T-helper 1 cell treated with Interleukin-12 subunit alpha and Interleukin-12 subunit beta and Interleukin-4 antibody, amounts not matched to agents 30 μg/mL and 1 μg/mL, for 36 hours (primary cell): Measurements from ENCODE around the gene ROBO3.

Experiments used
- H3K27ac Mint-ChIP-seq: one replicate; pipeline ENCODE4 v1.8.0; 2021; ENCODE audit warnings: mild to moderate bottlenecking, mixed read lengths
- H3K27me3 Mint-ChIP-seq: one replicate; pipeline ENCODE4 v1.8.0; 2021; ENCODE audit warnings: low read depth, mixed read lengths
- H3K36me3 Mint-ChIP-seq: one replicate; pipeline ENCODE4 v1.8.0; 2021; ENCODE audit warnings: low read depth, mixed read lengths
- H3K4me1 Mint-ChIP-seq: one replicate; pipeline ENCODE4 v1.8.0; 2021; ENCODE audit warnings: low read depth, mixed read lengths
- H3K4me3 Mint-ChIP-seq: one replicate; pipeline ENCODE4 v1.8.0; 2021; ENCODE audit warnings: mild to moderate bottlenecking, moderate library complexity, mixed read lengths
- H3K9me3 Mint-ChIP-seq: one replicate; pipeline ENCODE4 v1.8.0; 2021; ENCODE audit warnings: mixed read lengths

The ROBO3 gene

DNA sequence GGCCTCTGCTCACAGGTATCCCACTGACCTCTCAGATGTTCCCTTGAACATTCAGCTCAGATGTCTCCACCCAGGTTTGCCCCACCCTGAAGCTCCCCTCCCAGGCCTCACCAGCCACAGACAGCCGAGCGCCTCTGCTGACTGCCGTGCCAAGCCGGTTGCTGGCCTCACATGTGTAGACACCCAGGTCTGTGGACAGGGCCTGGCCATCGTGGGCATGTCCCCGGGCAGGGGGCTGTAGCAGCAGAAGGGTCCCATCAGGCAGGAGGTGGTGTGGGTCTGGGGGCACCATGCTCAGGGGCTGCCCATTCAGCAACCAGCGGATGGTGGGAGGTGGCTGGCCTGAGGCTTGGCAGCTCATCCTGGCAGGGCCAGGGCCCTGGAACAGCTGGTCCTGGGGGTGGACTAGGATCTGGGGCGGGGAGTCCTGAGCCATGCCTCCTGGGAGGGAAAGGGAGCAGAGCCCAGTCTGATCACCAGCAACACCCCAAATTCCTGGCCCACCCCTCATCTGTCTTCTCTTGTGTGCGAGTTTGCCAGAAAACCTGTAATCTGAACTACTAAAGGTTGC, 31.7 kb downstream of the ROBO3 start:
- no peaks in the 10 kb centered on the region for H3K36me3 Mint-ChIP-seq
- H3K27me3 Mint-ChIP-seq, result peaks cover 21% of the 10 kb centered on the region
- no peak overlapping the region for H3K27ac Mint-ChIP-seq
- peaks cover 5% of the 10 kb centered on the region for H3K4me1 Mint-ChIP-seq
- no peak overlapping the region for H3K4me3 Mint-ChIP-seq
- no peaks in the 10 kb centered on the region for H3K9me3 Mint-ChIP-seq

- no peak within 1 kb of the TSS for H3K4me3 Mint-ChIP-seq
Observed at GRCh38 chr11:124897674-124898262, 32.5 kb downstream of the ROBO3 start, which contains the start of gene ROBO4. Gene ROBO4, minus strand, starts transcription at chr11:124897865. Its CDS starts 70 bp downstream, at chr11:124897795.

DNA sequence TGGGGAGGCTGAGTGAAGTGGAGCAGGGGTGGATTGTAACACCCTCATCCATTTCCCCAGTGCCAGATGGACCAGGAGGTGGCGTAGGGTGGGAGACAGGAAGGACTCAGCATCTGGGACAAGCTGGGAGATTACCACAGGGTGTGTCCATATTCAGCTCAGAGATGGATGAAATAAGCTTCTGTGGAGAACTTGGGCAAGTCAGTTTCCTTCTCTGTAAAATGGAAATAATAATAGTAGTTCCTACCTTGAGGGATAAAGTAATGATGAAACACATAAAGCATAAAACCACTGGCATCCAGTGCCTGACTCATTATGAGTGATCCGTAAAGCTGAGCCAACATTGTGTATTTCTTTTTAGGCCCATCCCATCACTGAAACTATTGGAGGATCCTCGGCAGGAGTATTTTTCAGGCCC, 33.0 kb downstream of the ROBO3 start:
- H3K27me3 Mint-ChIP-seq, result peaks cover 26% of the 10 kb centered on the region
- H3K27ac Mint-ChIP-seq, result no peak overlapping the region
- H3K9me3 Mint-ChIP-seq, result no peaks in the 10 kb centered on the region
- peaks cover 5% of the 10 kb centered on the region for H3K4me1 Mint-ChIP-seq
- H3K36me3 Mint-ChIP-seq, result no peaks in the 10 kb centered on the region
- no peak overlapping the region for H3K4me3 Mint-ChIP-seq

More at GRCh38 chr11:124897674-124898262, 32.5 kb downstream of the ROBO3 start, which contains the start of gene ROBO4:
- Mint-ChIP-seq H3K27ac (no peak within 1 kb of the TSS), H3K36me3 (no peaks in the 10 kb centered on the region), H3K9me3 (no peaks in the 10 kb centered on the region), H3K4me1 (peaks cover 5% of the 10 kb centered on the region), H3K27me3 (peaks cover 26% of the 10 kb centered on the region)

DNA sequence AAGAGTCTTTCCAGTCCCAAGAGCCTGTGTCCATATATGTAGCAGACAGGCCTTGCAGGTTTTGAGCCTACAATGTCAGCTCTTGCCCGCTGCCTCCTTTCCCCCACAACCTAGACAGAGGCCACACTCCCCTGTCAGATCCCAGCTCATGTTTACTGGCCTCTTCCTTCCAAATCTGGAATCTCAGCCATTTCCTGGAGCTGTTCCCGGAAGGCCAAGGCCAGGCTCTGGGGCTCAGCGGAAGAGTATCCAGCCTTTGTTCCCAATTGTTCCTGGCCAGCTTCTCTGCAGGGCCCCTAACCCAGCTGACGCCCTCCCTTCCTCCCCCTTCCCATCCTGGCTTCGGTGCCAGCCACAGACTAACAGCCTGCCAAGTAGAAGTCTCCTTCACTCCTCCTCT, 33.5 kb downstream of the ROBO3 start:
- H3K36me3 Mint-ChIP-seq, result no peaks in the 10 kb centered on the region
- peaks cover 5% of the 10 kb centered on the region for H3K4me1 Mint-ChIP-seq
- no peak overlapping the region for H3K27ac Mint-ChIP-seq
- H3K27me3 Mint-ChIP-seq, result peaks cover 26% of the 10 kb centered on the region
- H3K9me3 Mint-ChIP-seq, result no peaks in the 10 kb centered on the region
- H3K4me3 Mint-ChIP-seq, result no peak overlapping the region

GRCh38 chr11:124899383-124900145, 34.3 kb downstream of the ROBO3 start:
- Mint-ChIP-seq H3K36me3 (no peaks in the 10 kb centered on the region), H3K4me3 (no peak overlapping the region), H3K9me3 (no peaks in the 10 kb centered on the region), H3K4me1 (peaks cover 5% of the 10 kb centered on the region), H3K27ac (no peak overlapping the region), H3K27me3 (peaks cover 27% of the 10 kb centered on the region)

GRCh38 chr11:124900464-124900863, 35.2 kb downstream of the ROBO3 start:
- no peaks in the 10 kb centered on the region for H3K36me3 Mint-ChIP-seq
- H3K4me3 Mint-ChIP-seq, result no peak overlapping the region
- H3K27me3 Mint-ChIP-seq, result peaks cover 33% of the 10 kb centered on the region
- peaks cover 5% of the 10 kb centered on the region for H3K4me1 Mint-ChIP-seq
- no peak overlapping the region for H3K27ac Mint-ChIP-seq
- H3K9me3 Mint-ChIP-seq, result no peaks in the 10 kb centered on the region

DNA sequence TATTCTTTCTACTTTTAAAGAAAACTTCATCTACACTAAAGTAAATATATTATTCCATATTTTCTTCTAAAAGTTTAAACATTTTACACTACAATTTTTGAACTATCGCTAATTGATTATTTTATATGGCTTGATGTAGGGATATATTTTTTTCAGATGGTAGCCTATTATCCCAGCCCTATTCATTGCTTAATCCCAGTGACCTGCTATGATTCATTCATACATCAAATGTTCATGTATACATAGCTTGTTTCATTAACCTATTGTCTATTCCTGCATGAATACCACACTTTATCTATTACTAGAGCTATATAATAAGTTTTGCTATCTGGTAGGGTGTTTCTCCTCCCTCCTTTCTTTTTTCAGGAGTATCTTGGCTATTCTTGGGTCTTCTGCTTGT, 37.4 kb downstream of the ROBO3 start:
- Mint-ChIP-seq H3K9me3 (no peaks in the 10 kb centered on the region), H3K36me3 (no peaks in the 10 kb centered on the region), H3K27me3 (peaks cover 41% of the 10 kb centered on the region), H3K27ac (no peak overlapping the region), H3K4me3 (no peak overlapping the region), H3K4me1 (peaks cover 2% of the 10 kb centered on the region)

DNA sequence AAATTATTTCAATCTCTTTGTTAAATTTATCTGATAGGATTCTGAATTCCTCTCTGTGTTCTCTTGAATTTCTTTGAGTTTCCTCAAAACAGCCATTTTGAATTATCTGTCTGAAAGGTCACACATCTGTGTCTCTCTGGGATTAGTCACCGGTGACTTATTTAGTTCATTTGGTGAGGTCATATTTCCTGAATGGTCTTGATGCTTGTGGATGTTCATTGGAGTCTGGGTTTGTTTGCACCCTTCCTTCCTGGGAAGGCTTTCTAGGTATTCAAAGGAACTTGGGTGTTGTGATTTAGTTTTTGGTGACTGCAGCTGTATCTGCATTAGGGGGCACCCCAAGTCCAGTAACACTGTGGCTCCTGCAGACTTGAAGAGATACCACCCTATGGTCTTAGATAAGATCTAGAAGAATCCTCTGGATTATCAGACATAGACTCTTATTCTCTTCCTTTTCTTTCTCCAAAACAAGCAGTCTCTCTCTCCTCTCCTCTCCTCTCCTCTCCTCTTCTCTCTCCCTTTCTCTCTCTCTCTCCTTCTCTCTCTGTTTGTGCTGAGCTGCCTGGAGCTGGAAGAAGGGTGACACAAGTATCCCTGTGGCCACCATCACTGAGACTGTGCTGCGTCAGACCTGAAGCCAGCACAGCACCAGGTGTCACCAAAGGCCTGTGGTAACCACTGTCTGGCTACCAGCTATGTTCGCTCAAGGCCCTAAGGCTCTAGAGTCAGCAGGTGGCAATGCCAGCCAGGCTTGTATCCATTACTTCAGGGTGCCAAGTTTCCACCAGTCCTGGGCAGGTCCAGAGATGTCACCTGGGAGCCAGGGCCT, 50.5 kb downstream of the ROBO3 start:
- peaks cover 24% of the 10 kb centered on the region for H3K27me3 Mint-ChIP-seq
- peaks cover 11% of the 10 kb centered on the region for H3K9me3 Mint-ChIP-seq
- no peak overlapping the region for H3K27ac Mint-ChIP-seq
- H3K4me3 Mint-ChIP-seq, result no peak overlapping the region
- no peaks in the 10 kb centered on the region for H3K36me3 Mint-ChIP-seq
- H3K4me1 Mint-ChIP-seq, result no peaks in the 10 kb centered on the region

- Mint-ChIP-seq H3K36me3 (no peaks in the 10 kb centered on the region), H3K27me3 (peaks cover 24% of the 10 kb centered on the region), H3K9me3 (peaks cover 11% of the 10 kb centered on the region), H3K27ac (no peak overlapping the region), H3K4me3 (no peak overlapping the region), H3K4me1 (no peaks in the 10 kb centered on the region)
Observed at GRCh38 chr11:124916370-124916710, 51.1 kb downstream of the ROBO3 start.

DNA sequence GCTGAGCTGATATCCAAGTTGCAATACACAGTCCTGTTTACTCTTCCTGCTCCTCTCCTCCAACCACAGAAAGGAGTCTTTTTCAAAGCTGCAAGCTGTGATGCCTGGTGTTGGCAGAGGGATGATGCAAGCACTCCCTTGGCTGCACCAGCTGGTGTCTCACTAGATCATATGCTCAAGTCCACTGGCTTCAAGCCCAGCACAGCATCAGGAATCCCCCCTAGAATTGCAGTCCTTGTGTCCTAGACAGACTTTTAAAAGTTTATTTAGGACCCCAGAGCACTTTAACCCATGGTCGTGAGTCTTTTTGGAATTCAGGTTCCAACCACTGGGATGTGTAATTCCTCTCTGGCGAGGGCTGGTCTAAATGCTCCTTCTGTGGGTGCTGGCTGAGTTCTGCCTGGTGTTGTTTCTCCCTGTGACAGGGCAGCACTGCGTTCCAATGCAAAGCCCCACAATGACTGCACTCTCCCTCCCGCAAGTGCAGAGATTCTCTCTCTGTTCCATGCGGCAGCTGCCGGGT, 51.9 kb downstream of the ROBO3 start:
- no peak overlapping the region for H3K27ac Mint-ChIP-seq
- peaks cover 27% of the 10 kb centered on the region for H3K27me3 Mint-ChIP-seq
- no peaks in the 10 kb centered on the region for H3K36me3 Mint-ChIP-seq
- H3K4me3 Mint-ChIP-seq, result no peak overlapping the region
- peaks cover 4% of the 10 kb centered on the region for H3K9me3 Mint-ChIP-seq
- H3K4me1 Mint-ChIP-seq, result no peaks in the 10 kb centered on the region

DNA sequence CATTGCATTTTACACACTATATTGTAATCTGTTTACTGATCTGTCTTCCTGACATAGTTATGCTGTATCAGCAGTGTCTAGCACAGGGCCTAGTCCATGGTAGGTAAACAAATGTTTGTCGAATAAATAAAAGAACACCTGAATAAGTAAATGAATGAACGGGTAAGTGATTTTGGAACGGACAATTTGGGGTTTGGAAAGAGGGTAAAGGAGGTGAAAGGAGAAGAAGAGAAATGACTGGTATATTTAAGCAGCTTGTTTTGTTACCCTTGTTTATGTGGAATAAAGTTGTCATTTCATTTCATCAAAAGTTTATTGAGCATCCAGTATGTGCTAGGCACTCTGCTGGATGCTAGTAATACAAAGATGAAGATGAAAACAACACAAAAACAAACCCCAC, 53.7 kb downstream of the ROBO3 start, which contains the start of gene HEPN1:
Gene HEPN1, plus strand, starts transcription at position 301 of the 400 bp plus-strand sequence.
- Mint-ChIP-seq H3K4me3 (no peak within 1 kb of the TSS), H3K36me3 (no peaks in the 10 kb centered on the region), H3K27me3 (peaks cover 27% of the 10 kb centered on the region), H3K9me3 (no peaks in the 10 kb centered on the region), H3K27ac (no peak within 1 kb of the TSS), H3K4me1 (peaks cover 3% of the 10 kb centered on the region)

DNA sequence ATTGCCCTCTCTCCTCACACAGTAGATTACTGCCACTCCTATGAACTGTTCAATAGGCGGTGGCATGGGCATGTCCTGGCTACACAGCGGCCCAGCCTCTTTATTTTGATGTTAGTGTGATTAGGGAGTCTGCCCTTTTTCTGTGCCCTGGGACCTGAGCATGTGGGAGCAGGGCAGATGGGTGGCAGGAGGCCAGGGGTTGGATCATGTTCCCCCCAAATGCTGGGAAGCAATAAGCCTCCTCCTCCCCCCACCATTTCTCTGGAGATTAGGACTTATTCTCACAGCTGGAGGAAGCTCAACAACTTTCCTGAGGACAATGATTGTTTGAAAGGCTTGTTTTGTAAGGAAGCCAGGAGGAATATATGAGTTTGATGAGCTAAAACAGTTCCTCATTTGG, 54.7 kb downstream of the ROBO3 start:
- Mint-ChIP-seq H3K27ac (no peak overlapping the region), H3K27me3 (peaks cover 23% of the 10 kb centered on the region), H3K4me3 (no peak overlapping the region), H3K9me3 (no peaks in the 10 kb centered on the region), H3K4me1 (peaks cover 3% of the 10 kb centered on the region), H3K36me3 (no peaks in the 10 kb centered on the region)

GRCh38 chr11:124920356-124920755, 55.1 kb downstream of the ROBO3 start:
- Mint-ChIP-seq H3K36me3 (no peaks in the 10 kb centered on the region), H3K27me3 (peaks cover 23% of the 10 kb centered on the region), H3K4me3 (no peak overlapping the region), H3K9me3 (no peaks in the 10 kb centered on the region), H3K27ac (no peak overlapping the region), H3K4me1 (peaks cover 3% of the 10 kb centered on the region)

DNA sequence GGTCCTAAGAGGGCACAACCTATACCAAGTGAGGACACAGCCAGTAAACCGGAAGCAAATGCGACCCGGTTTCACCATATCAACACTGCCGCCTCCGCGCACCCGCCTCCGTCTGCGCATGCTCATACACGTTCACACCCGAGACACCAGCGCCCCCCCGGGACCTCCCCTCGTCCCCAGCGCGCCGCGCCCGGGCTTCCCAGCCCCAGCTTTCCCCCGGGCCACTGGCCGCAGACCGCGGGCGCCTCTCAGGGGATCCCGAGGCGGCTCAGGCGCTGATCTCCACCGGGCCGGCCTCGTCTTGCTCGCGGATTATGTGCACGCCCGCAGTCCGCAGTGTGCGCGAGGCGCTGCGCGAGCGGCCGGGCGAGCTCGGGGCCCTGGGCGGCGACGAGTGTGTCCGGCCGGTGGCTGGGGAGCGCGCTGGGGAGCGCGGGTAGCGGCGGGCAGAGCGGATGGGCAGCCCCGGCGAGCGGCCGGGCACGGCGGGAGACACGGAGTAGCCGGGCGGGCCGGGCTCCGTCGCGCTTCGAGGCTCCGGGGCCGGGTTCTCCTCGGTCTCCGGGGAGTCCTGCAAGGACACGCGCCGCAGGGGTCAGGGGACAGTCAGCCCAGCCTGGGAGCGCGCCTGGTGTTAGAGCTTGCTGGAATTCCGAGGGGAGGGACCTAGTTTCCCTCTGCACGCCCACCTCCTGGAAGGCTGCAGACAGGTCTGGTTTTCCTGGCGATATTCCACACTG, 55.8 kb downstream of the ROBO3 start:
- Mint-ChIP-seq H3K36me3 (no peaks in the 10 kb centered on the region), H3K9me3 (no peaks in the 10 kb centered on the region), H3K4me3 (peak overlapping the region; percentile 45), H3K27me3 (peaks cover 21% of the 10 kb centered on the region), H3K4me1 (peaks cover 3% of the 10 kb centered on the region), H3K27ac (no peak overlapping the region)
